Esophagus squamous epithelium (tissue), 5 donors: Measurements from ENCODE around the gene KRTAP3-3. TPM values are rescaled to one million over a fixed set of nuclear protein-coding genes. Genes with fewer than 3 reads are reported as not detected.
"Not testable (repeated sequence)": the region's sequence is repeated elsewhere in the genome, so short reads cannot be mapped to it uniquely, and the experiment has no call there.

Experiments
- DNase-seq: peaks from one replicate; lab custom pipeline; 2025; lab: John Stamatoyannopoulos, UW
- H3K27ac ChIP-seq, 4 donors: fragments of 200-600 bp; sonication (generic); one replicate each; pipeline ENCODE4 v1.5.1; 2016 to 2019; ENCODE audit warnings: mild to moderate bottlenecking in 1 of 4
- H3K27me3 ChIP-seq, 4 donors: fragments of 200-600 bp; sonication (generic); 1 replicate in 3 of 4; 2 replicates in 1 of 4; pipeline versions ENCODE4 v1.5.1 to v1.6.0; 2017 to 2021; ENCODE audit warnings: antibody characterized with exemption in 1 of 4
- H3K36me3 ChIP-seq, 3 donors: fragments of 200-600 bp; sonication (generic); one replicate each; pipeline ENCODE4 v1.5.1; 2016 to 2019
- H3K4me1 ChIP-seq, 3 donors: fragments of 200-600 bp; sonication (generic); one replicate each; pipeline ENCODE4 v1.5.1; 2017 to 2019
- H3K4me3 ChIP-seq, 4 donors: fragments of 200-600 bp; sonication (generic); 1 replicate in 3 of 4; 2 replicates in 1 of 4; pipeline ENCODE4 v1.5.1; 2016 to 2019; ENCODE audit warnings: mild to moderate bottlenecking in 2 of 4, moderate library complexity in 1 of 4
- H3K9me3 ChIP-seq, 3 donors: fragments of 200-600 bp; sonication (generic); one replicate each; pipeline ENCODE4 v1.5.1; 2016 to 2019
- POLR2A ChIP-seq, 4 donors: fragments of 450-650 bp; IDR thresholded peaks; one replicate each; pipeline ENCODE4 v1.6.1; 2017; ENCODE audit warnings: antibody characterized with exemption in 4 of 4, mild to moderate bottlenecking in 4 of 4, moderate library complexity in 3 of 4
- WGBS, 2 donors: methylation state at CpG; one replicate each; pipeline ENCODE4 v1.1.5; 2018; 5-methylcytosine and 5-hydroxymethylcytosine counted together
- intact Hi-C: fragments of 100-400 bp; cut with DNase I; formaldehyde crosslinking; loops from one replicate; pipeline ENCODE4 v1.15.0; 2022
- total RNA-seq, 4 donors: library from RNA; depleted of rRNA; stranded (reverse); fragments of >200 nt; gene quantifications; one replicate each; pipeline ENCODE4 v1.1.0, GENCODE V29; 2016
- TF ChIP-seq, protein P1 (sequence below), 6 experiments: fragments of 450-650 bp in 4 of 6; fragments of 200-600 bp in 2 of 6; sonication (generic) in 2 of 6; IDR thresholded peaks; one replicate each; pipeline ENCODE4 v1.5.1; 2016 to 2019; ENCODE audit warnings: antibody characterized with exemption in 6 of 6, mild to moderate bottlenecking in 4 of 6, moderate library complexity in 4 of 6
- donor health status: DM: yes; HTN: yes; CAD: no.

Gene KRTAP3-3
- total RNA-seq = not detected

DNA sequence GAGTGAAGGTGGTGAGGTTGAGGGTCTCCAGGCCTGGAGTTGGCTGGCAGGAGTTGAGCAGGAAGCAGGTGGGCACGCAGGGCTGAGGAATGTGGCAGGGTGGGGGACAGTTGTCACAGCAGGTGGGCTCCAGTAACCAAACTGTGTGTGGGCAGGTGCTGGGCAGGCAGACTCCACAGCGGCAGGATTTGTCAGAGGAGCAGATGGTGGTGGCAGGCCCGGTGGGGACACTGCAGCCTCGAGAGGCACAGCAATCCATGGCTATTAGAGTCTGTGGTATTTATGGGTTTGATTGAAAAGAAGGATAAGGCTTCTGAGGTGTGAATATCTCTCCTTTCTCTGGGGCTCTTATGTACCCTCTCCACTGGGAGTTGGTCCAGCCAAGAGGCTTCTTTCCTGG is at the start of gene KRTAP3-3:
KRTAP3-3 (minus strand) TSS at position 326 of the 400 bp plus-strand sequence; CDS start at position 259, 67 bp downstream.
- H3K4me3 ChIP-seq = no peak within 1 kb of the TSS
- no peak within 1 kb of the TSS for H3K27ac ChIP-seq
- H3K36me3 ChIP-seq = no peaks in the 10 kb centered on the region
- intact Hi-C loops = no loop called here
- 63 to 69% methylated on average over 2 to 4 of the region's 4 CpGs for WGBS, 2 donors
- H3K4me1 ChIP-seq = no peaks in the 10 kb centered on the region
- H3K27me3 ChIP-seq = peaks cover 0 to 47% (median 0%) of the 10 kb centered on the region in 4 donors
- DNase-seq = no peak
- H3K9me3 ChIP-seq = no peaks in the 10 kb centered on the region
- no peak for TF ChIP-seq POLR2A (IDR thresholded peaks at IDR 0.05)
- TF ChIP-seq, protein P1, sequence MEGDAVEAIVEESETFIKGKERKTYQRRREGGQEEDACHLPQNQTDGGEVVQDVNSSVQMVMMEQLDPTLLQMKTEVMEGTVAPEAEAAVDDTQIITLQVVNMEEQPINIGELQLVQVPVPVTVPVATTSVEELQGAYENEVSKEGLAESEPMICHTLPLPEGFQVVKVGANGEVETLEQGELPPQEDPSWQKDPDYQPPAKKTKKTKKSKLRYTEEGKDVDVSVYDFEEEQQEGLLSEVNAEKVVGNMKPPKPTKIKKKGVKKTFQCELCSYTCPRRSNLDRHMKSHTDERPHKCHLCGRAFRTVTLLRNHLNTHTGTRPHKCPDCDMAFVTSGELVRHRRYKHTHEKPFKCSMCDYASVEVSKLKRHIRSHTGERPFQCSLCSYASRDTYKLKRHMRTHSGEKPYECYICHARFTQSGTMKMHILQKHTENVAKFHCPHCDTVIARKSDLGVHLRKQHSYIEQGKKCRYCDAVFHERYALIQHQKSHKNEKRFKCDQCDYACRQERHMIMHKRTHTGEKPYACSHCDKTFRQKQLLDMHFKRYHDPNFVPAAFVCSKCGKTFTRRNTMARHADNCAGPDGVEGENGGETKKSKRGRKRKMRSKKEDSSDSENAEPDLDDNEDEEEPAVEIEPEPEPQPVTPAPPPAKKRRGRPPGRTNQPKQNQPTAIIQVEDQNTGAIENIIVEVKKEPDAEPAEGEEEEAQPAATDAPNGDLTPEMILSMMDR (IDR thresholded peaks at IDR 0.05) = no peak

DNA sequence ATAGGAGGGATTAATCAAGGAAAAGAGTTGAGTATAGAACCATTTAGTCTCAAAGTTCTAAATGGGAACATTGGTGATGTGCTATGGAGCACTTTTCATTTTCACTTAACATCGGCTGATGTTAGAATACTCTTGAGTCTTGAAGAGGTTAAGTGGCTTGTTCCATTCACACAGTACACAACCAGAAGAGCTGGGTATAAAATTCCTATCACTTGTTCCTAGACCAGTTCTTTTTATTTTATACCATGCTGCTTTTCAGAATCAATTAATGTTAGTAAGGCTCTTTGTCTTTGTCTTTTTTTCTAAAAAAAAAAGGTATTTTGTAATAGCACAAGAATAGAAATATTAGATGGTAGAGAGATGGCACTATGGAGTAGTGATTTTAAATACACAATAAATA is 49.0 kb upstream of the KRTAP3-3 start:
- Histone ChIP-seq H3K4me3 (no peak overlapping the region), H3K4me1 (peaks cover 0 to 11% (median 0%) of the 10 kb centered on the region in 3 donors), H3K27me3 (peaks cover 0 to 5% (median 0%) of the 10 kb centered on the region in 4 donors), H3K9me3 (no peaks in the 10 kb centered on the region), H3K27ac (no peak overlapping the region), H3K36me3 (no peaks in the 10 kb centered on the region)
- DNase-seq = no peak
- TF ChIP-seq, protein P1 (IDR thresholded peaks at IDR 0.05) = no peak
- TF ChIP-seq POLR2A (IDR thresholded peaks at IDR 0.05) = no peak
- intact Hi-C loops = no loop called here
- 96 to 100% methylated on average over 1 of the region's 1 CpG for WGBS, 2 donors

DNA sequence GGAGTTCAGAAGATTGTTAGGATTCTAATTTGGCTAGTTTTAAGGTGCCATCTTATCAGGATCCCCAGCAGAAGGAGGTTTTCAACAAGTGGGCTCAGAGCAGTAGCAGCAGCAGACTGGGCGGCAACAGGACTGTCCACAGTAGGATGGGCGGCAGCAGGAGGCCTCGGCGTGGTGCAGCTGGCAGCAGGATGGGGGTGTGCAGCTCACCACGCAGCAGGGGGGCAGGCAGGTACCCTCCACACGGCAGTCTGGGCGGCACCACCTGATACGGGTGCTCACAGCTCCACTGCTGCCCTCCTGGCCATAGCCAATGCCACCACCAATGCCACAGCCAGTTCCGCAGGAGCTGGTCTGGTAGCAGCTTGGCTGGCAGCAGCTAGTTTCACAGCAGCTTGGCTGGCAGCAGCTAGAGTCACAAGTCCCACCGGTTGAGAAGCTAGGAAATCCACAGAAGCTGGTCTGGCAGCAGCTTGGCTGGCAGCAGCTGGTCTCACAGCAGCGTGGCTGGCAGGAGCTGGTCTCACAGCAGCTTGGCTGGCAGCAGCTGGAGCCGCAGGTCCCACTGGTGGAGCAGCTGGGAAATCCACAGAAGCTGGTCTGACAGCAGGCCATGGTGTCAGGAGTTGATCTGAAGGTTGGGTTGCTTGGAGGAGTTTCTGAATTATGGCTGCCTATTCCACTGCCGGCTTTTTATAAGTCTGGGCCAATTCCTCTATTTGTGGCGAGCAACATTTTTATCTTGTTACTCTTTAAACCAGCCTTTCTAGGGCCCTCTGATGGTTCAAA is 47.0 kb upstream of the KRTAP3-3 start, which contains the start of gene KRTAP1-1:
KRTAP1-1 (minus strand) TSS at position 668 of the 789 bp plus-strand sequence; CDS start at position 615, 53 bp downstream.
- WGBS, 2 donors = 37 to 76% methylated on average over 3 to 8 of the region's 14 CpGs
- intact Hi-C loops, H3K36me3 ChIP-seq: not testable (repeated sequence)

DNA sequence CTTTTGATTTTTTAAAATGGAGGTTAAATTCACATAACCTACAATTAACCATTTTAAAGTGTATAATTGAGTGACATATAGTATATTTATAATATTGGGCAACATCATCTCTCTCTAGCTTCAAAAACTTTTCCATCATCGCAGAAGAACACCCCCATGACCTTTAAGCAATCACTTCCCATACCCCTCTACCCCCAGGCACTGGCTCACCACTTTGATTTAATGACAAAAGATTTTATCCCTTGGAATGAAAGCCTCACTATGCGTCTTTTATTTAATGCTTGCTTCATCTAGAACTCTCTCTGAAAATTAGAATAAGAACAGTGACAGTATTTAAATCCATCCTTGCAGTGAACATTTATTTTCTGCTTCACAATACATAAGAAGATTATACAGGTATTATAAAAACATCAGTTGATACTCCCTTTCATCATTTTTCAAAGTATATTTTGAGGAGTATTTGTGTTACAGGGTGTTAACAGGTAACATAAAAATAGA is 43.9 kb upstream of the KRTAP3-3 start:
- Histone ChIP-seq H3K4me3 (no peak overlapping the region), H3K4me1 (peaks cover 0 to 22% (median 3%) of the 10 kb centered on the region in 3 donors), H3K9me3 (no peaks in the 10 kb centered on the region), H3K27ac (no peak overlapping the region), H3K36me3 (no peaks in the 10 kb centered on the region), H3K27me3 (no peaks in the 10 kb centered on the region)
- no peak for DNase-seq
- 65 to 66% methylated on average over 2 of the region's 2 CpGs for WGBS, 2 donors
- TF ChIP-seq, protein P1 (IDR thresholded peaks at IDR 0.05) = no peak
- no peak for TF ChIP-seq POLR2A (IDR thresholded peaks at IDR 0.05)
- intact Hi-C loops = no loop called here

More for the DNA sequence above, 47.0 kb upstream of the KRTAP3-3 start, which contains the start of gene KRTAP1-1:
- not testable (repeated sequence) for H3K4me3 ChIP-seq, H3K27me3 ChIP-seq, H3K27ac ChIP-seq, H3K9me3 ChIP-seq, DNase-seq
- H3K4me1 ChIP-seq = peaks cover 0 to 11% (median 0%) of the 10 kb centered on the region in 3 donors

DNA sequence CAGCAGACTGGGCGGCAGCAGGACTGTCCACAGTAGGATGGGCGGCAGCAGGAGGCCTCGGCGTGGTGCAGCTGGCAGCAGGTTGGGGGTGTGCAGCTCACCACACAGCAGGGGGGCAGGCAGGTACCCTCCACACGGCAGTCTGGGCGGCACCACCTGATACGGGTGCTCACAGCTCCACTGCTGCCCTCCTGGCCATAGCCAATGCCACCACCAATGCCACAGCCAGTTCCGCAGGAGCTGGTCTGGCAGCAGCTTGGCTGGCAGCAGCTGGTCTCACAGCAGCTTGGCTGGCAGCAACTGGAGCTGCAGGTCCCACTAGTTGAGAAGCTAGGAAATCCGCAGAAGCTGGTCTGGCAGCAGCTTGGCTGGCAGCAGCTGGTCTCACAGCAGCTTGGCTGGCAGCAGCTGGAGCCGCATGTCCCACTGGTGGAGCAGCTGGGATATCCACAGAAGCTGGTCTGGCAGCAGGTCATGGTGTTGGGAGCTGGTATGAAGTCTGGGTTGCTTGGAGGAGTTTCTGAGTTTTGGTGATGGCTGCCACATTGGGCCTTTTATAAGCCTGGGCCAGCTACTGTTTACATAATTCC is 40.5 kb upstream of the KRTAP3-3 start, which contains the start of gene KRTAP1-3:
KRTAP1-3 (minus strand) TSS at position 529 of the 590 bp plus-strand sequence; CDS start at position 476, 53 bp downstream.
- DNase-seq, H3K27me3 ChIP-seq, H3K27ac ChIP-seq, H3K4me3 ChIP-seq, H3K36me3 ChIP-seq, intact Hi-C loops, H3K9me3 ChIP-seq: not testable (repeated sequence)
- peaks cover 0 to 16% (median 3%) of the 10 kb centered on the region in 3 donors for H3K4me1 ChIP-seq
- WGBS, 2 donors = 90 to 91% methylated on average over 3 to 7 of the region's 10 CpGs
